ENCODE measurements around the gene HGFAC.

Gene HGFAC

DNA sequence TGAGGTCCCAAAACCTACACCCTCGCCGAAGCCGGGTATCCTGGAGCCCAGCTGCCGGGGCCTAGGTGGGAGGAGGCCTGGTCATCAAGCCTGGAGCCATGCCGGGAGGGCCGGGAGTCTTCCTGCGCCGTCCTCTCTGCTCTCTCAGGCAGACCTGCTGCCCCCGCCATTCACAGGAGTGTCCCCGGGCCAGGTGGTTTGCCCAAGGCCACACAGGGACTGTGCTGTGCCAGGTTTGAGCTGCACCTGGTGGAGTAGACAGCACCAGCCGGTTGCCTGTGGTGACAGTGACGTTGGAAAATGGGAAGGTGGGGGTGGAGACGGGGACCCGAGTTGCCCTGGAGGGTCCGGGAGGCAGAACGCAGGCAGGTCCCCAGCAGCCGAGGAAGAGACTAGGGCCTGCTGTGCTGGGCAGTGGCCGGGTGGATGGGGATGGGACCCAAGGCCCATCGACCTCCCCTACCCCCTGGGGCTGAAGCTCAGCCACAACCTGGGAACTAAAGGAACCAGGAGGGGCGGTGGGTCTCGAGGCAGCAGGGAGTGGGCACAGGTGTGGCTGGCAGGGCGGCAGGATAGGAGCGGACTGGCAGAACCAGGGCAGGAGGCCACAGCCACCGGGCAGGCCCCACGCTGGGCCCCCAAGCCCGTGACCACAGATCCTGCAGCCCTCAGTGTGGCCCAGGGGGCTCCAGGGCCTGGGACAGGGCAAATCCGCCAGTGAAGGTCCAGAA, 30.8 kb downstream of the HGFAC start:
- Histone ChIP-seq H3K4me1 (ENCODE audit: low read depth, poor library complexity, severe bottlenecking) (no peaks in the 10 kb centered on the region), H3K79me2 (ENCODE audit: insufficient read depth, low read depth) (no peaks in the 10 kb centered on the region), H4K20me1 (ENCODE audit: insufficient read depth) (no peaks in the 10 kb centered on the region), H3K27ac (no peak overlapping the region), H3K4me3 (IDR thresholded peaks at IDR 0.05; ENCODE audit: insufficient read depth, low read depth, low read length) (no peak overlapping the region), H2AFZ (ENCODE audit: low read depth) (no peak overlapping the region), H3K36me3 (ENCODE audit: insufficient read depth) (no peaks in the 10 kb centered on the region), H3K4me2 (no peak overlapping the region), H3K27me3 (ENCODE audit: insufficient read depth, low read depth) (peaks cover 20% of the 10 kb centered on the region), H3K9ac (no peak overlapping the region)
- TF ChIP-seq, protein P1, sequence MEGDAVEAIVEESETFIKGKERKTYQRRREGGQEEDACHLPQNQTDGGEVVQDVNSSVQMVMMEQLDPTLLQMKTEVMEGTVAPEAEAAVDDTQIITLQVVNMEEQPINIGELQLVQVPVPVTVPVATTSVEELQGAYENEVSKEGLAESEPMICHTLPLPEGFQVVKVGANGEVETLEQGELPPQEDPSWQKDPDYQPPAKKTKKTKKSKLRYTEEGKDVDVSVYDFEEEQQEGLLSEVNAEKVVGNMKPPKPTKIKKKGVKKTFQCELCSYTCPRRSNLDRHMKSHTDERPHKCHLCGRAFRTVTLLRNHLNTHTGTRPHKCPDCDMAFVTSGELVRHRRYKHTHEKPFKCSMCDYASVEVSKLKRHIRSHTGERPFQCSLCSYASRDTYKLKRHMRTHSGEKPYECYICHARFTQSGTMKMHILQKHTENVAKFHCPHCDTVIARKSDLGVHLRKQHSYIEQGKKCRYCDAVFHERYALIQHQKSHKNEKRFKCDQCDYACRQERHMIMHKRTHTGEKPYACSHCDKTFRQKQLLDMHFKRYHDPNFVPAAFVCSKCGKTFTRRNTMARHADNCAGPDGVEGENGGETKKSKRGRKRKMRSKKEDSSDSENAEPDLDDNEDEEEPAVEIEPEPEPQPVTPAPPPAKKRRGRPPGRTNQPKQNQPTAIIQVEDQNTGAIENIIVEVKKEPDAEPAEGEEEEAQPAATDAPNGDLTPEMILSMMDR (conservative IDR thresholded peaks at IDR 0.05; ENCODE audit: low read depth, low read length), result no peak

DNA sequence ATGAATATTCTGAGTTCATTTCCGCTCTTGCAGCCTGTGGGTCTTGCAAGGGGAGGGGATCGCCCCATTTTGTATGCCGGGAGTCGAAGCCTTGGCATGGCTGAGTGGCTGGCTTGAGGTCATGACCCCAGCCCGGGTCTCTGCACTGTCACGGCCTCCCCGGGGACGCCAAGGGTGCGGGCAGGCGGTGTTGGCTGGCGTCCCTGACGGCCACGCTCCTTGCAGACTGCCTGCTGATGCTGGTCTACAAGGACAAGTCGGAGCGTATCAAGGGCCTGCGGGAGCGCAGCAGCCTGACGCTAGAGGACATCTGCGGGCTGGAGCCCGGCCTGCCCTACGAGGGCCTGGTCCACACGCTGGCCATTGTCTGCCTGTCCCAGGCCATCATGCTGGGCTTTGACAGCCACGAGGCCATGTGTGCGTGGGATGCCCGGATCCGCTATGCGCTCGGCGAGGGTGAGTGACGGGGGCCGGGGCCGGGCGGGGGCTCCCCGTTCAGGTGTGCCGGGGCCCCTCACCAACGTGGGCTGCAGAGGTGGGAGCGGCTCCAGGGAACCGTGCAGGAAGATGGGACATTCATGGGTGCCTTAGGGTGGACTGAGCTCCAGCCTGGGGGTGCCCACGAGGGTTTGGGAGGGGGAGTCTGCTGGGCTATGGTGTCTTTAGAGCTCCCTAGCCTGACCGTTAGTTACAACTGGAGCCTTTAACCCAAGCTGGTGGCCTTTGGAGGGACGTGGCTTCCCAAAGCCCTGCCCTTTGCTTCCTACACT, 31.6 kb downstream of the HGFAC start:
- H4K20me1 ChIP-seq (ENCODE audit: insufficient read depth), result no peaks in the 10 kb centered on the region
- TF ChIP-seq, protein P1 (conservative IDR thresholded peaks at IDR 0.05; ENCODE audit: low read depth, low read length), result no peak
- H2AFZ ChIP-seq (ENCODE audit: low read depth), result no peak overlapping the region
- H3K4me2 ChIP-seq, result no peak overlapping the region
- no peaks in the 10 kb centered on the region for H3K36me3 ChIP-seq (ENCODE audit: insufficient read depth)
- no peaks in the 10 kb centered on the region for H3K79me2 ChIP-seq (ENCODE audit: insufficient read depth, low read depth)
- H3K27ac ChIP-seq, result no peak overlapping the region
- H3K9ac ChIP-seq, result no peak overlapping the region
- H3K27me3 ChIP-seq (ENCODE audit: insufficient read depth, low read depth), result peaks cover 25% of the 10 kb centered on the region
- no peak overlapping the region for H3K4me3 ChIP-seq (IDR thresholded peaks at IDR 0.05; ENCODE audit: insufficient read depth, low read depth, low read length)
- no peaks in the 10 kb centered on the region for H3K4me1 ChIP-seq (ENCODE audit: low read depth, poor library complexity, severe bottlenecking)

DNA sequence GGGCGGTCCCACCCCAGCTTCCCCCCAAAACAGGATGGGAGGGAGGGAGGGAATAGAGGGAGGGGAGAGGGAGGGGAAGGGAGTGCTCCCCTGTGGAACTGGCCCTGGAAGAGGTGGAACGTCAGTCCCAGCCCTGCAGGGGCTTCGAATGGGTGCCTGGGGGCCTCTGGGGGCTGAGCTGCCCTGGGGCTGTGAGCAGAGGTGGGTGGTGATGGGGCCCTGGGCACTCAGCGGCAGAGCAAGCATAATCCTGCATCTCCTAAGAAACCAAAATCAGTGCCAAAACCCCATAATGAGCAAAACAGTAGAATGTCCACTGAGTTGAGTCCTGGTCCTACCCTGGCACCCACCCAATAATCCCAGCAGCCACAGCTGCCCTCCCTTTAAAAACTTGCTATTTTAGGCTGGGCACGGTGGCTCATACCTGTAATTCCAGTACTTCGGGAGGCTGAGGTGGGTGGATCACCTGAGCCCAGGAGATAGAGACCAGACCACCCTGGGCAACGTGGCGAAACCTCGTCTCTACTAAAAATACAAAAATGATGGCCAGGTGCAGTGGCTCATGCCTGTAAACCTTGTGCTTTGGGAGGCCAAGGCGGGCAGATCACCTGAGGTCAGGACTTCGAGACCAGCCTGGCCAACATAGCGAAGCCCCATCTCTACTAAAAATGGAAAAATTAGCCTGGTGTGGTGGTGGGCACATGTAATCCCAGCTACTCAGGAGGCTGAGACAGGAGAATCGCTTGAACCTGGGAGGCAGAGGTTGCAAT, 32.4 kb downstream of the HGFAC start:
- no peaks in the 10 kb centered on the region for H4K20me1 ChIP-seq (ENCODE audit: insufficient read depth)
- H3K27me3 ChIP-seq (ENCODE audit: insufficient read depth, low read depth), result peaks cover 33% of the 10 kb centered on the region
- no peaks in the 10 kb centered on the region for H3K79me2 ChIP-seq (ENCODE audit: insufficient read depth, low read depth)
- H3K27ac ChIP-seq, result no peak overlapping the region
- TF ChIP-seq, protein P1 (conservative IDR thresholded peaks at IDR 0.05; ENCODE audit: low read depth, low read length), result no peak
- no peak overlapping the region for H3K9ac ChIP-seq
- no peak overlapping the region for H3K4me3 ChIP-seq (IDR thresholded peaks at IDR 0.05; ENCODE audit: insufficient read depth, low read depth, low read length)
- H3K4me2 ChIP-seq, result no peak overlapping the region
- H2AFZ ChIP-seq (ENCODE audit: low read depth), result no peak overlapping the region
- H3K36me3 ChIP-seq (ENCODE audit: insufficient read depth), result no peaks in the 10 kb centered on the region
- H3K4me1 ChIP-seq (ENCODE audit: low read depth, poor library complexity, severe bottlenecking), result no peaks in the 10 kb centered on the region

DNA sequence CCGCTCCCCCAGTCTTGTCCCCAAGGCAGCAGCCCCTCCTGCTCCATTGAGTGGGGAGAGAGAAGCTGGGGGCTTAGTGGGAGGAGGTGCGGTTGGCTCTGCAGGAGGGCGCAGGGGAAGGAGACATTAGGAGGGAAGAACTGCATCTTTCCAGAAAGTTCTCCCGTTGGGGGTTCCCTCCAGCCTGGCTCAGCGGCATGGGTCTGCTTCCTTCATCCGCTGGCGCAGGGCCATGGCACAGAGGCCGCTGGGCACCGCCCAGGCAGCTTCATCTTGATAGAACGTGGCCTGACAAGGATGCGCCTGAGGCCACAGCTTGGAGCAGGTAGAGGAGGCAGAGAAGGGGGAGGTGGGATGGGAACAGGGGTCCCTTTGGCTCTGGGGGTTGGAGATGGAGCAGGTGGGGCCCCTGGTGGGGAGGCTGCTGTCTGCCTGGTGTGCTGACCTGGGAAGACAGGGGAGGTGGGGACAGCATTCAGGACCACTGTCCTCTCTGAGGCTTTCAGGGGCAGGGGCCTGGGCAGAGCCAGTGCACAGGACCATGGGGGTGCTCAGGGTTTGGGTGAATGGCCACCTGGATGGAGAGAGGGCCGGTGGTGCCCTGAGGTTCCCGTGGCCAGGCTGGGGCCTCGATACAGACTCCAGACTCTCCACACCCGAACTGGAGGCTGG, 33.4 kb downstream of the HGFAC start:
- Histone ChIP-seq H3K36me3 (ENCODE audit: insufficient read depth) (no peaks in the 10 kb centered on the region), H3K9ac (no peak overlapping the region), H3K4me1 (ENCODE audit: low read depth, poor library complexity, severe bottlenecking) (no peaks in the 10 kb centered on the region), H3K27me3 (ENCODE audit: insufficient read depth, low read depth) (peaks cover 32% of the 10 kb centered on the region), H4K20me1 (ENCODE audit: insufficient read depth) (no peaks in the 10 kb centered on the region), H3K27ac (no peak overlapping the region), H3K4me2 (no peak overlapping the region), H3K4me3 (IDR thresholded peaks at IDR 0.05; ENCODE audit: insufficient read depth, low read depth, low read length) (no peak overlapping the region), H2AFZ (ENCODE audit: low read depth) (no peak overlapping the region), H3K79me2 (ENCODE audit: insufficient read depth, low read depth) (no peaks in the 10 kb centered on the region)
- TF ChIP-seq, protein P1 (conservative IDR thresholded peaks at IDR 0.05; ENCODE audit: low read depth, low read length), result no peak
